Nephron progenitor cell (in vitro differentiated cells): ENCODE measurements around the gene PCDHGA11.
"Not testable (repeated sequence)": the region's sequence is repeated elsewhere in the genome, so short reads cannot be mapped to it uniquely, and the experiment has no call there.

ENCODE experiments used
- DNase-seq: peaks from one replicate; pipeline ENCODE4 v3.0.0; 2021
- H3K27ac Mint-ChIP-seq: 2 replicates; pipeline ENCODE4 v1.8.0; 2021; ENCODE audit warnings: mild to moderate bottlenecking, moderate library complexity, mixed read lengths
- H3K27me3 Mint-ChIP-seq: 2 replicates; pipeline ENCODE4 v1.8.0; 2021; ENCODE audit warnings: mild to moderate bottlenecking, low read depth, mixed read lengths; ENCODE audit not compliant: poor library complexity
- H3K36me3 Mint-ChIP-seq: 2 replicates; pipeline ENCODE4 v1.8.0; 2021; ENCODE audit warnings: low read depth, mixed read lengths
- H3K4me1 Mint-ChIP-seq: 2 replicates; pipeline ENCODE4 v1.8.0; 2021; ENCODE audit warnings: mixed read lengths
- H3K4me3 Mint-ChIP-seq: 2 replicates; pipeline ENCODE4 v1.8.0; 2021; ENCODE audit warnings: mild to moderate bottlenecking, moderate library complexity, mixed read lengths
- H3K9me3 Mint-ChIP-seq: 2 replicates; pipeline ENCODE4 v1.8.0; 2021; ENCODE audit warnings: mild to moderate bottlenecking, moderate library complexity, mixed read lengths
- TF ChIP-seq, protein P1 (sequence below): fragments of 200-600 bp; sonication (generic); IDR thresholded peaks from 2 replicates; pipeline ENCODE4 v1.5.0; 2021; ENCODE audit warnings: antibody characterized with exemption

The PCDHGA11 gene

GRCh38 chr5:141420855-141421488 lies at the start of gene PCDHGA11:
Gene PCDHGA11, plus strand, starts transcription at chr5:141421051. Its CDS starts 177 bp downstream, at chr5:141421228.
- H3K27ac Mint-ChIP-seq: no peak within 1 kb of the TSS
- peaks cover 5% of the 10 kb centered on the region for H3K4me1 Mint-ChIP-seq
- peak within 1 kb of the TSS; percentile 32 for H3K4me3 Mint-ChIP-seq
- no peak for DNase-seq
- peaks cover 97% of the 10 kb centered on the region for H3K9me3 Mint-ChIP-seq
- TF ChIP-seq, protein P1, sequence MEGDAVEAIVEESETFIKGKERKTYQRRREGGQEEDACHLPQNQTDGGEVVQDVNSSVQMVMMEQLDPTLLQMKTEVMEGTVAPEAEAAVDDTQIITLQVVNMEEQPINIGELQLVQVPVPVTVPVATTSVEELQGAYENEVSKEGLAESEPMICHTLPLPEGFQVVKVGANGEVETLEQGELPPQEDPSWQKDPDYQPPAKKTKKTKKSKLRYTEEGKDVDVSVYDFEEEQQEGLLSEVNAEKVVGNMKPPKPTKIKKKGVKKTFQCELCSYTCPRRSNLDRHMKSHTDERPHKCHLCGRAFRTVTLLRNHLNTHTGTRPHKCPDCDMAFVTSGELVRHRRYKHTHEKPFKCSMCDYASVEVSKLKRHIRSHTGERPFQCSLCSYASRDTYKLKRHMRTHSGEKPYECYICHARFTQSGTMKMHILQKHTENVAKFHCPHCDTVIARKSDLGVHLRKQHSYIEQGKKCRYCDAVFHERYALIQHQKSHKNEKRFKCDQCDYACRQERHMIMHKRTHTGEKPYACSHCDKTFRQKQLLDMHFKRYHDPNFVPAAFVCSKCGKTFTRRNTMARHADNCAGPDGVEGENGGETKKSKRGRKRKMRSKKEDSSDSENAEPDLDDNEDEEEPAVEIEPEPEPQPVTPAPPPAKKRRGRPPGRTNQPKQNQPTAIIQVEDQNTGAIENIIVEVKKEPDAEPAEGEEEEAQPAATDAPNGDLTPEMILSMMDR: no peak
- peaks cover 14% of the 10 kb centered on the region for H3K27me3 Mint-ChIP-seq
- peaks cover 98% of the 10 kb centered on the region for H3K36me3 Mint-ChIP-seq

DNA sequence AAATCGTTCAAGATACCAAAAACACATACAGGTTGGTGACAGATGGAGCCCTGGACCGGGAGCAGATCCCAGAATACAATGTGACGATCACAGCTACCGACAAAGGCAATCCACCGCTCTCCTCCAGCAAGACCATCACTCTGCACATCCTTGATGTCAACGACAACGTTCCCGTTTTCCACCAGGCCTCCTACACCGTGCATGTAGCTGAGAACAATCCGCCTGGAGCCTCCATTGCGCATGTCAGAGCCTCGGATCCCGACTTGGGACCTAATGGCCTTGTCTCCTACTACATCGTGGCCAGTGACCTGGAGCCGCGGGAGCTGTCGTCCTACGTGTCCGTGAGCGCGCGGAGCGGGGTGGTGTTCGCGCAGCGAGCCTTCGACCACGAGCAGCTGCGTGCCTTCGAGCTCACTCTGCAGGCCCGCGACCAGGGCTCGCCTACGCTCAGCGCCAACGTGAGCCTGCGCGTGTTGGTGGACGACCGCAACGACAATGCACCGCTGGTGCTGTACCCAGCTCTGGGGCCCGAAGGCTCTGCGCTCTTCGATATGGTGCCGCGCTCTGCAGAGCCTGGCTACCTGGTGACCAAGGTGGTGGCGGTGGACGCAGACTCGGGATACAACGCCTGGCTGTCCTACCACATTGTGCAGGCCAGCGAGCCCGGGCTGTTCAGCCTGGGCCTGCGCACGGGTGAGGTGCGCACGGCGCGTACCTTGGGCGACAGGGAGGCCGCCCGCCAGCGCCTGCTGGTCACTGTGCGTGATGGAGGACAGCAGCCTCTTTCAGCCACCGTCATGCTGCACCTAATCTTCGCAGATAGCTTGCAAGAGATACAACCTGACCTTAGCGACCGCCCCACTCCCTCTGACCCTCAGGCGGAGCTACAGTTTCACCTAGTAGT lies 49.0 kb upstream of the PCDHGA11 start:
- H3K9me3 Mint-ChIP-seq: peaks cover 88% of the 10 kb centered on the region

GRCh38 chr5:141373673-141374317 lies 47.1 kb upstream of the PCDHGA11 start, which contains the start of gene PCDHGA6:
Gene PCDHGA6, plus strand, starts transcription at chr5:141373891. Its CDS starts 193 bp downstream, at chr5:141374084.
- no peak within 1 kb of the TSS for H3K4me3 Mint-ChIP-seq
- peaks cover 30% of the 10 kb centered on the region for H3K36me3 Mint-ChIP-seq
- TF ChIP-seq, protein P1: no peak
- H3K27ac Mint-ChIP-seq: no peak within 1 kb of the TSS
- H3K27me3 Mint-ChIP-seq: no peaks in the 10 kb centered on the region
- no peak for DNase-seq
- H3K4me1 Mint-ChIP-seq: no peaks in the 10 kb centered on the region
- H3K9me3 Mint-ChIP-seq: peaks cover 87% of the 10 kb centered on the region

More for the DNA sequence above, 49.0 kb upstream of the PCDHGA11 start:
- H3K4me3 Mint-ChIP-seq: no peak overlapping the region
- DNase-seq: no peak
- H3K36me3 Mint-ChIP-seq: peaks cover 30% of the 10 kb centered on the region
- no peaks in the 10 kb centered on the region for H3K4me1 Mint-ChIP-seq
- no peak overlapping the region for H3K27ac Mint-ChIP-seq
- no peaks in the 10 kb centered on the region for H3K27me3 Mint-ChIP-seq
- TF ChIP-seq, protein P1: no peak

GRCh38 chr5:141374627-141375026 lies 46.2 kb upstream of the PCDHGA11 start:
- Mint-ChIP-seq H3K27ac (no peak overlapping the region), H3K36me3 (peaks cover 30% of the 10 kb centered on the region), H3K4me1 (no peaks in the 10 kb centered on the region), H3K27me3 (no peaks in the 10 kb centered on the region), H3K4me3 (no peak overlapping the region), H3K9me3 (peaks cover 87% of the 10 kb centered on the region)
- TF ChIP-seq, protein P1: no peak
- DNase-seq: no peak

- not testable (repeated sequence) for DNase-seq, H3K4me3 Mint-ChIP-seq, H3K4me1 Mint-ChIP-seq, H3K27ac Mint-ChIP-seq, H3K27me3 Mint-ChIP-seq
- H3K36me3 Mint-ChIP-seq: peaks cover 29% of the 10 kb centered on the region
- H3K9me3 Mint-ChIP-seq: peaks cover 85% of the 10 kb centered on the region
These were observed 45.3 kb upstream of the PCDHGA11 start for GRCh38 chr5:141375444-141376155.
